ENCODE results near the gene PRPF18.

- TF ChIP-seq YY1 (IDR thresholded peaks at IDR 0.05; ENCODE audit: insufficient read depth, insufficient read length) (no peak), ZNF274 (IDR thresholded peaks at IDR 0.05; ENCODE audit: low read depth, low read length) (no peak)
Measured at GRCh38 chr10:13589316-13589715, 2.6 kb downstream of the PRPF18 start.

Data from NT2/D1 (cell line).